Activated gamma-delta T cell (primary cell): ENCODE data around the gene UBLCP1.
"Not testable (repeated sequence)": the region's sequence is repeated elsewhere in the genome, so short reads cannot be mapped to it uniquely, and the experiment has no call there.

Experiments used
- DNase-seq: peaks from one replicate; lab custom pipeline; 2025; lab: John Stamatoyannopoulos, UW

UBLCP1 gene

DNA sequence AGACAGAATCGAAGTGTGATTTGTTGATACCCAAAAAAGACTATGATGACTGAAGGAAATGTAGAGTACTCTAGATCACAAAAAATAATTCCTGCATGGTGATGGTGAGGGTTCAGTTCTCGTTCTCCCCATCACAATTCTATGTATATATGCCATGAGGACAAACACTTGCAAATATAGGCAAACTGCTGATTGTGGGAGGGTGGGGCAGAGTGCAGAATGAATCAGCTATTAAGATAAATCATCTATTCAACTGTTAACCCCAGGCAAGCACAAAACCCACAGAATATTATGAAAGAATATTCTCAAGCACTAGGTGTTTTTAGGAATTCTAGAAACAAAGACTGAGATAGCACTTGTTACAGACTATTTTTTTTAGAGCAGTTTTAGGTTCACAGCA, 13.9 kb upstream of the UBLCP1 start:
- no peak for DNase-seq

DNA sequence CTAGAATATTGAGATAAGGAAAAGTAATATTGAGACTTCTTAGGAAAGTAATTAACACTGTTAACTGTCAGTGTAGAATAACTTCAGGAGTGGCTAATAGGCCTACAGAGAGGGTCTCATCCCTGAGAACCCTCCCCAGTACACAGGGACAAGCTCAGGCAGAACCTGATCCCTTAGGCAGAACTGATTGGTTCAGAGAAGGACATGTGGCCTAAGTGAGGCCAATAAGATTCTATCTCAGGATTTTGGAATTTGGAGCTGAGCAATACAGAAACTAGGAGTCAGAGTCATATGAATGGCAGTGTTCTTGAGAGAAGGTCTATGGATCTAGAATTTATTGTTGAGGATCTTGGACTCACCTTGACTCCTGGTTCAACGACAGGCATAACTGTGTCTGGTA, 10.9 kb upstream of the UBLCP1 start:
- DNase-seq, result no peak

DNA sequence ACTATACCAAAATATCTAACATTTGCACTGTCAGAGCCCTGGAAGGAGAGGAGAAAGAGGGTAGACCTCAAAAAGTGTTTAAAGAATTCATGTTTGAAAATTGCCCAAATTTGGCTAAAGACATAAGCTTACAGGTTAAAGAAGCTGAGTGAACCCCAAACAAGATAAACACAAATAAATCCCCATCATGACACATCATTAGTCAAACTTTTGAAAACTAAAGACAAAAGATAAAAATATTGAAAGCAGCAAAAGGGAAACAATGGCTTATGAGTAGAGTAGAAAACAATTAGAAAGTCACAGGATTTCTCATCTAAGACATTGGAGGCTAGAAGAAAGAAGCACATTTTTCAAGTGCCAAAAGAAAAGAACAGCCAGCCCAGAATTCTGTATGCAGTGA, 6.1 kb upstream of the UBLCP1 start:
- DNase-seq, result no peak

DNA sequence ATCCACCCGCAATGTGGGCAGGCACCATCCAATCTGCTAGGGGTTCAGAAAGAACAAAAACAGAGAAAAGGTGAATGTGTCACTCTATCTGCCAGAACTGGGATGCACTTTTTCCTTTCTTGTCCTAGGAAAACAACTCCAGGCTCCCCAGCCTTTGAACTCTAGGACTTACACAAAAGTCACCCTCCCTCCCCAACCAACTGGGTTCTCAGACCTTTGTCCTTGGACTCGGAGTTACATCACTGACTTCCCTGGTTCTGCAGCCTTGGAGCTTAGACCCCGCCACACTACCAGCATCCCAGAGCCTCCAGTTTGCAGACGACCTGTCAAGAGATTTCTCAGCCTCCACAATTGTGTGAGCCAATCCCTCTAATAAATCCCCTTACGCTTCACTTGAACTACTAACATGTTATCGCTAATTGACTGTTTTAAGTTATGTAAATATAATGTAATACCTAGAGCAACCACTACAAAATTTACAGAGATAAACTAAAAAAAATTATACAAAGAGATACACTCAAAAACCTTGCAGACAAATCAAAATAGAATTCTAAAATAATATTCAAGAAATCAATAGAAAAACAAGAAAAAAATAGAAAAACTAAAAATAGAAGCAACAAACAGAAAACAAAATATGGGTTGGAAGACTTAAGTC, 5.3 kb upstream of the UBLCP1 start:
- no peak for DNase-seq

DNA sequence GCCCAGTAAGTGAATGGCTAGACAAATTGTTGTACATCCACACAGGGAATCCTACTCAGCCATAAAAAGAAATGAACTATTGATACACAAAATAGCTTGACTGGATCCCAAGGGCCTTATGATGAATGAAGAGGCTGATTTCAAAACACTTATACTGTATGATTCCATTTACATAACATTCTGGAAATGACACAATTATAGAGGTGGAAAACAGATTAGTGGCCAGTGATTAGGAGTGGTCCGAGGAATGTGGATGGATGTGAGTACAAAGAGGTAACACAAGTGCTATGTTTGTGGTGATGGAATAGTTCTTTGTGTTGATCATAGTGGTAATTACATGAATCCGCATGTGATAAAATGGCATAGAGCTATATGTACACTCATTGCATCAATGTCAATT, 4.7 kb upstream of the UBLCP1 start:
- DNase-seq, result no peak

DNA sequence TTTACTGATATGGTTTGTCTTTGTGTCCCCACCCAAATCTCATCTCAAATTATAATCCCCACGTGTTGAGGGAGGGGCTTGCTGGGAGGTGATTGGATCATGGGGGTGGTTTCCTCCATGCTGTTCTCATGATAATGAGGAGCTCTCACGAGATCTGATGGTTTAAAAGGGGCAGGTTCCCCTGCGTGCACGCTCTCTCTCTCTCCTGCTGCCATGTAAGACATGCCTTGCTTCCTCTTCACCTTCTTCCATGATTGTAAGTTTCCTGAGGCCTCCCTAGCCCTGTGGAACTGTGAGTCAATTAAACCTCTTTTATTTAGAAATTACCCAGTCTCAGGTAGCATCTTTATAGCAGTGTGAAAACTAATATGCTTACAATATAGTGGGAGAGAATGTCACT, 2.9 kb upstream of the UBLCP1 start:
- DNase-seq, result not testable (repeated sequence)

DNA sequence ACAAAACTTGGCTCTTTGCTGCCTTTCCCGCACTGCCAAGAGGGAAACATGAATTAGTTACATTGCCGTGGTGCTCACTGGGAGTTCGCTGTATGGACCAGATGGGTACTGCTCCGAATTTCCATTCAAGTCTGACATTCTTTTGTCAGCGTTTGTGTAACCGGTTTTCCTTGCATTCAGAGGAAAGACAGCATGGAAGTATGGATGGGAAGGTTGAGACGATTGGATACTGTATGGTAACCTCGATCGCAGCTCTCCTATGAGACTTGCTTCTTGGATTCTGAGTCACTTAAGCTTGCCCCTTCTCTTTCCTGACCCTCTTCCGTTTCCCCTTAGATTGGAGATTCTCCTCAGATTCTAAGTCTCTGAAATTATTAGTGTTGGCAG, 625 bp upstream of the UBLCP1 start:
- DNase-seq, result no peak

DNA sequence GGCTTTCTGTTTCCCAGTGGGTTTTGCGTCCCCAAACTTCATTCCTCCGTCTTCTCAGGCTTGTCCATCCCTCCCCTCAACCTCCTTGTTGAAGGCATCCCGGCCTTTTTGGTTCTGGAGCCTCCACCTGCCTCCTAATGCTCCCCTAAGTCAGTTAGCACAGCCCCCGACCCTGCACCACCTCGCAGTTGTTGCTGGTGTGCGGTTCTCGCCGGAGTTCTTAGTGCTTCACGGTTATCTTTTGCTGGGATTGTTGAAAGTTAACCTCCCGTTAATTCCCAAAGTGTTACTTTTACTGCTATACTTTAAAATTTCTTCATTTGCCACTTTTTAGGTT, 447 bp downstream of the UBLCP1 start:
- no peak for DNase-seq

DNA sequence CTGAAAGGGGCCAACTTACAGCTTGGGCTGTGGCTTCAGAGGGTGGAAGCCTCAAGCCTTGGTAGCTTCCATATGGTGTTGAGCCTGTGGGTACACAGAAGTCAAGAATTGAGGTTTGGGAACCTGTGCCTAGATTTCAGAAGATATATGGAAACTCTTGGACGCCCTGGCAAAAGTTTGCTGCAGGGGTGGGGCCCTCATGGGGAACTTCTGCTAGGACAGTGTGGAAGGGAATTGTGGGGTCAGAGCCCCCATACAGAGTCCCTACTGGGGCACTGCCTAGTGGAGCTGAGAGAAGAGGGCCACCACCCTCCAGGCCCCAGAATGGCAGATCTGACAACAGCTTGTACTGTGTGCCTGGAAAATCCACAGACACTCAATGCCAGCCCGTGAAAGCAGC, 3.7 kb downstream of the UBLCP1 start:
- not testable (repeated sequence) for DNase-seq

DNA sequence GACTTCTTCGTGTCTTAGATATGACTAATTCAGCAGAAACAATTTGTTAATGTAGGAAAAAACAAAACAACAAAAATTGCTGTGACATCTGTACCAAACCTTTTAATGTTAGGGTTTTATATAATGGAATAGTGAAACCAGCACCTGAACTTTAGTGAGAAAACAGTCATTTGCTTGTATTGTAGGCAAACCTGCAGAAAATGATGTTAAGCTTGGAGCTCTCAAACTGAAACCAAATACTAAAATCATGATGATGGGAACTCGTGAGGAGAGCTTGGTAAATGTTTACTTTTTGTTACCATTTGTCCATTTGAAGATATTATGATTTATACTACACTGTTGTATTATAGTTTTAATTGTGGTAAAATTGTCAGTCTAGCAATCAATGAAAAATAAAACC, 6.6 kb downstream of the UBLCP1 start:
- DNase-seq, result no peak

DNA sequence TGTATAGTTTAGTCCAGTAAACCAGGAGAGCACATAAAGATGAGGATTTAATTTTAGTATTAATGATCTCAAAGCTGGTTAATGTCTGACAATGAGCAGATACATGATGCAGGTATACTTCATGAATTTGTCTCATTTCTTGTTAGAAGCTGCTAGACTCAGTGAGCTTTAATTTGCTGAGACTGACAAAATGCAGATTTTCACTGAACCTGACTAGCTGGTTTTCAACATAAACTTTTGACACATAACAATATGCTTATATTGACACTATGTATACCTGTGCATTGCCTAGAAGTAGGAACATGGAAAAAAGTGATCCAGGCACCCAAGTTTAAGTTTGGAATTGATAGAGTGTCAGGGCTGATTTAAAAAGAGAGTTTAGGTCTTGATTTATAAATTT, 10.8 kb downstream of the UBLCP1 start:
- no peak for DNase-seq

DNA sequence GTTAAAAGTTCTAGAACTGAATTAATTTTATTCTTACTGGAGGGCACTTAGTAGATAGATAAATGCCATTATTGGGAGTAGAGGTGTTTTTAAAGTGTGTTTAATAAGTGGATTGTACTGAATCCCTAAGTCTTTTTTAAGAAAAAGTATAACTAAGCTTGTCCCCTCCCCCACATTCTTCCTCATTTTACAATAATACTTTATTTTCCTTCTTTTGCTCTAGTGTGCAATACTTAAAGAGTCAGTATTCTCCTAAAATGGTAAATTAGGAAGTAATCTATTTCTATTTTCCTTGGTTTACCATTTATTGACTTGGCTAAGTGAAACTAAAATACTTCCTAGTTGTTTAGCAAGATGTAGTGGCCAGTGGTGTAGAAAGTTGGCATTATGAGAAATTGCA, 11.6 kb downstream of the UBLCP1 start:
- DNase-seq, result no peak

DNA sequence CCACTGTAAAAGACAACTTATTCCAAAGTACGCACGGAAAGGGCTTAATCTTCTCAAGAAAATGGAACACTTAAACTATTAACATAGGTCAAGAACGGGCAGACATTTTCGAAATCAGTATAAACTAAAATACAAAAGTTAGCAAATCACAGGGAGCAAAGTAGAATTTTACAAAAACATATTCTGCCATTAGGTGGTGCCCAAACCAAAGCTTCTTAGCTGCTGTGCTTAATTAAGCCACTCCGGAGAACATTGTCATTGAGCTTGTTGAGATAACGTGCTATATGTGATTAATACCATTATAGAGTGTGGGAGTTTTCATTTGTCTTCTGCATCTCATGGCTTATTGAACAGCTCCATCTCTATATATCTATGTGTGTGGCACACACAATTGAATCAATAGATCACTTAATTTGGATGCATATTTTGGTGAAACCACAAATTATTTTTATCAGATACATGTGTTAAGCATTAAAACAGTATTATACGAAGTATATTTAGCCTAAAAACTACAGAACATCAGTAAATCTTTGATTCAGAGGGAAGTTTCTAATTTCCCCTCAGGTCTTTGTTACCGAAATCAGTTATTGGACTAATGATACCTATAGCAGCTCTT, 23.4 kb downstream of the UBLCP1 start:
- DNase-seq, result no peak

DNA sequence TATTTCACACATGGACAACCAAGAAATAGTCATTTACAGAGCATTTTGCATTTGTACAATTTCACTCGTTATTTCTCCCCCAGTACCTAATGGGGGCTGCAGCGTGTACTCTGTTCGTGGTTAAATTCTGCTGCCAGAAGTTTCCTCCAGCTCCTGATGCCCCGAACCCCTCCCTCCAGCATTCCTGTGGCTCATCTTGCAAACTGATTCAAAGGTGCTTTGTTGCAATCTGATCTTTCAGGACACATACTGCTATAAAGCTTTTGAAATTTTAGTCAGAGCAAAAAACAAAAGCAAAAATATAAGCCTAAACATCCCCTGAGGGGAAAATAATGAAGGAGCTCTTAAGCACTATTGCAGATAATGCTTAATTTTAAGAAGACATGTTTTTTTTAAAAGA, 27.7 kb downstream of the UBLCP1 start:
- no peak for DNase-seq

DNA sequence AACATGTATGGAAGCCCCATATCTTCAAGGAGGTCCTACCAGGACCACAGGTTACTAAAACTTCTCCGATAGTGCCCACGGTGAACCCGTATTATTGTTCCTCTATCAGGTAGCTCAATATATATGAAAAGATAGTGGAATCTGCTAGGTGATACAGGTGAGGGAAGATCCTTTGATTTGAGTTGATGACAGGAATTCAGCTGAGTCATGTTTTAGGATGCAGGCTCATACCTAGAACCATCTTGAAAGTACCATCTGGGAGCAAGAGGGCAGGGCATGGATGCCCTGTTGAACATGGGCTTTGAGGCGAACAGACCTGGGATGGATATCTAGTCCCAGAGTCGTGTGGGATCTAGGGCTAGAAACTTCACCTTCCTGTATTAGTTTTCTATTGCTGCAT, 31.8 kb downstream of the UBLCP1 start:
- no peak for DNase-seq

DNA sequence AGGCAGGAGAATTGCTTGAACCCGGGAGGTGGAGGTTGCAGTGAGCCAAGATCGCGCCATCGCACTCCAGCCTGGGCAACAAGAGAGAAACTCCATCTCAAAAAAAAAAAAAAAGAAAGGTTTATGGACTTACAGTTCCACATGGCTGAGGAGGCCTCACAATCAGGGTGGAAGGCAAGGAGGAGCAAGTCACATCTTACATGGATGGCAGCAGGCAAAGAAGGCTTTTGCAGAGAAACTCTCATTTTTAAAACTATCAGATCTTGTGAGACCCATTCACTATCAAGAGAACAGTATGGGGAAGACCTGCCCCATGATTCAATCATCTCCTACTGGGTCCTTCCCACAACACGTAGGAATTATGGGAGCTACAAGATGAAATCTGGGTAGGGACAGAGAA, 34.2 kb downstream of the UBLCP1 start:
- DNase-seq, result not testable (repeated sequence)

DNA sequence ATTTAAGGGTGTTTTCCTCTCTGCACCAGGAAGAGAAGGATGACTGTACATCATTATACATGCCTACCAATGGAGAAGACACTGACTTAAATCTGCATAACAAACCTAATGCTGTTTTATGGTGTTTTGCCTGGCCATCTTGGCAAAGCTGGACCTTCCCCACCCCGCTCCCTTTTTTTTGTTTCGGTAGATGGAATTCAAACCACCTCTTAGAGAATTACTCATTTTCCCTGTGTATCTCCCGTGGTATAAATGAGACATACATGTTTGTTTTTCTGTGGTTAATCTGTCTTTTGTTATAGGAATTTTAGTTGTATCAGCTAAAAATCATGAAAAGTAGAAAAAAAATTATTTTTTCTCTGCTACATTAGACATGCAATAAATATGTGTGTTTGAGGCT, 38.4 kb downstream of the UBLCP1 start:
- no peak for DNase-seq

DNA sequence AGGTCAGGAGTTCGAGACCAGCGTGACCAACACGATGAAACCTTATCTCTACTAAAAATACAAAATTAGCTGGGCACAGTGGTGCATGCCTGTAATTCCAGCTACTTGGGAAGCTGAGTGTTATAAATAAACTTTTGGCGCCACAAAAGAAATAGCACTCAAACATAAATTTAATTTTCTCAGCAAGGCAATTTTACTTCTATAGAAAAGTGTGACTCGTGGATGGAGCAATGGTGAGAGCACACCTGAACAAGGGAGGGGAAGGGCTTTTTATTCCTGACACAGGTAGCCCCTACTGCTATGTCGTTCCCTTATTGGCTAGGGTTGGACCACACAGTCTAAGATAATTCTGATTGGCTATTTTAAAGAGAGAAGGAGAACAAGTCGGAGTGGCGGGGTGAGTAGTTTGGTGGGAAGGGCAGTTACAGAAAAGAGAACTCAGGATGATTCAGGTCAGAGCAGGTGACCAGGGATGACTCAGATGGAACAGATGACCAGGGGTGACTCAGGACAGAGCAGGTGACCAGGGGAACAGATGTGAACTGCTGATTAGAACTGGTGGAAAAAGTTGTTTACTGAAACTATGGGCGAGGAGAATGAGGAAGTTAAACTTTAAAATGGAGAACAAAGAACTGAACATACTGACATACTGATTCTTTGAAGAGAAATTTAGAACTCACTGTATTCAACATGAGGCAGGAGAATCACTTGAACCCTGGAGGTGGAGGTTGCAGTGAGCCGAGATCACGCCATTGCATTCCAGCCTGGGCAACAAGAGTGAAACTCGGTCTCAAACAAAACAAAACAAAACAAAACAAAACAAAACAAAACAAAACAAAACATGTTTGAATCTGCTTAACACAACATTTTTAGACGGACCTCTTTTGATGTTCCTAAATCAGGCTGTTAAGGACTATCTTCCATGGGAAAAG, 39.1 kb downstream of the UBLCP1 start:
- DNase-seq, result not testable (repeated sequence)

DNA sequence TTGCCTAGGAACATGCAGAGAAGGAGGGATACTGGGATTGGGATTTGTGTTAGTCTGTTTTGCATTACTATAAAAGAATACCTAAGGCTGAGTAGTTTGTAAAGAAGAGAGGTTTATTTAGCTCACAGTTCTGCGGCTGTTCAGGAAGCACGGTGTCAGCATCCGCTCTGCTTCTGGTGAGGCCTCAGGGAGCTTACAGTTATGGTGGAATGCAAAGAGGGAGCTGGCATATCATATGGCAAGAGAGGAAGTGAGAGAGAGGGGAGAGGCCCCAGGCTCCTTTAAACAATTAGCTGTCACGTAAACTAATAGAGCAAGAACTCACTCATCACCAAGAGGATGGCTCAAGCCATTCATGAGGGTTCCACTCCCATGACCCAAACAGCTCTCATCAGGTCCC, 40.2 kb downstream of the UBLCP1 start:
- DNase-seq, result no peak

DNA sequence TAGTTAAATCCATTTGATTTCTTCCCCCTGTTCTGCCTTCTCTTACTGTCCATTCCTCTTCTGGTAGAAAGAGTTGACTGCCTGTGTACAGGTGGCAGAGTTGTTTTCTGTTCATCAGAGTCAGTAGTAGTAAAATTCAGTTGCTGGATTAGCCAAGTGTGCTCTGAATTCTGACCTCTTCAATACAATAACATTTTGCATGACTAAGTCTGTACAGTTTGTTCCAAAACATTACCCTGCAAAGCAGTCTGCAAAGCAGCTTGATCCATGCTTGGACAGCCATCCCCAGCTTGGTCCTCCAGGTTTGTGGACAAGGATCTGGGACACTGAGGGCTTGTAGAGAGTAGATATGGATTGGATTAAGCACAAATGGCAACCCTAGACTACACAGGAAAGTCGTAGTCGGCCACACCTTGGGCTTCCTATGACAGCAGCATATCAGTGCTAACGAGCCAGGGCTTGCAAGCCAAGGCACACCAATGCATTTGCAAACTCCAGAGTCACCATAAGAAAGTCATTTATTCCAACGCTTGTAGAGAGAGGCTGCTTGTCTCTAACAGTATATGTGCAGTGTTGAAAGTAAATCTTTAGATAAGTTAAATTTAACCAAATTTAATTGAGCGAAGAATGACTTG, 42.0 kb downstream of the UBLCP1 start:
- DNase-seq, result no peak

DNA sequence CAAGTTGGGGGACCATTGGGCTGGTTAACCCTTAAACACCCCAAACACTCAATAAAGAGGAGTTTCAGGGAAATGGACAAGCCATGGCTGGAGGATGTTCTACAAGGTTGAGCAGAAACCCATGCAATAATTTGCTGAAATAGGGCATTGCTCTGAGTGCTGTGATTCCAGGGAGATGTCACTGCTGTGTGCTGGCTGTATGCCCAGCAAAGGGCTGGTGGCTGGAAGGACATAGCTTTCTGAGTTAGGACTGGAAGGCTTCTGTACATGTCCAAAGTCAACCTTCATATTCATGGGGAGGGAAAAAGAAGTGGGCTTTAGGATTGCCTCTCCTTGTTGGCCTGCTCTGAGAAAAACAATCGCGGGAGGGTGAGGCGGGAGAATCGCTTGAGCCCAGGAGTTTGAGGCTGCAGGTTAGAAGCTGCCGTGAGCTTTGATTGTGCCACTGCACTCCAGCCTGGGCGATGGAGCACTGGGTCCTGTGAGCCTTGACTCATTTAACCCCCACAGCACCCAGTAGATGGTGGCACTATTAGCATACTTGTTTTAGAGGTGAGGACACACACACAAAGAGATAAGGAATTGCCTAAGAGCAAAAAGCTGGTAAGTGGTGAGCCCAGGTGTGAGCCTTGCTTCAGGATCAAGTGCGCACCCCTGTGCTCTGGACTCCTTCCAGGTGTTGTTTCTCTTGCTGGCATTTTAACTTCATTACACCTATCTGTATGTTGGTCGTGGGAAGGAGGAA, 46.8 kb downstream of the UBLCP1 start:
- DNase-seq, result no peak

DNA sequence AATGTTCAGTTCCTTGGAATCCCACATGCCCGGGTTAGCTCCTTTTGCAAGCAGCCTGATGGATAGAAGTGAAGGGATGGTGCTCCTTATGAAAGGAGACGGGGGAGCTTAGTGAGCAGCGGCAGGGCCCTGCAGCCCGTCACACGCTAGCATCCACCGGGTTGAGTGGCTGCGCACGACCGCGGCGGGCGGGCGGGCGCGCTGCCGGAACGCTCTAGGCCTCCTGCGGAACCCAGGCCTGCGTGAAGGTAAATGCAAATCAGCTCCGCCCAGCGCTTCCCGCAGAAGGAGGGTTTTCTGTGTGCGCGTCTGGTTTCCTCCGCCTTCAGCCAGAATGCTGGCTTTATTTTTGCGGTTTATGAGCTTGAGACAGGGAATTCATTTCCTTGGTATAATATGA, 47.4 kb downstream of the UBLCP1 start:
- DNase-seq, result peak; percentile 9
